HG02943 (cell line): ENCODE data around the gene SUMF2.
"Not testable (repeated sequence)": the region's sequence is repeated elsewhere in the genome, so short reads cannot be mapped to it uniquely, and the experiment has no call there.

Experiments
- ATAC-seq: cut with Tn5 transposase; IDR thresholded peaks from one replicate; pipeline ENCODE4 v1.9.1; 2021; ENCODE audit warnings: mild to moderate bottlenecking, low read depth, moderate library complexity; ENCODE audit not compliant: unreplicated experiment

The SUMF2 gene

DNA sequence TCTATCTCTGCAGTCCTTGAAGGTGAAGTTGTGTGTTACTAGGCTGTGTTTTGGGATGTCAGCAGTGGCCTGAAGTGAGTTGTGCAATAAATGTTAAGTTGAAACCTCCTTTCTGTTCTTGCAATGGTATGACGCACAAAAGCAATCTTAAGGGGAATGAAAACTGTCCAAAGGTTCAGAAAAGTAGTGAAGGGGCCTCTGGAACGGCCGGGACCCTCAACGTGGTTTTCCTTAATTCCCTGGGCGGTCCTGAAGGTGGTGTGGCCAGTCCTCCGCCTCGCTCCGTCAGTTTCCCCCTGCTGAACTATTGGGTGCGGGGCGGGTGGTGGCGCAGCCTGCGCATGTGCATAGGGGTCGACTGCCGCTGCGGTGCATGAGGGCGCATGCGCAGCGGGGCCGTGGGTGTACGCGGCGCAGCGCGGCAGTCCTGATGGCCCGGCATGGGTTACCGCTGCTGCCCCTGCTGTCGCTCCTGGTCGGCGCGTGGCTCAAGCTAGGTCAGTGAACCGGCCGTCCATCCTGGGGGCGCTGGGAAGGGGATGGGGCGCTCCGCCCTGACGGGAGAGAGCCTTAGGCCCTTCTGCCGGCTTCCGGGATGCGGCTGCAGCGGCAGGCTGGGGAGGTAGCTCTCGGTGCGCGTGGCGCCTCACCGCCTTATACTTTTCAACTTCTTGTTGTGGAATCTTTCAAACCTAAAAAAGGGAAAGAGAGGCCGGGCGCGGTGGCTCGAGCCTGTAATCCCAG, at the start of gene SUMF2:
SUMF2 (plus strand) TSS at position 405 of the 744 bp plus-strand sequence; CDS start at position 431, 26 bp downstream.
- ATAC-seq: peak; percentile 86

DNA sequence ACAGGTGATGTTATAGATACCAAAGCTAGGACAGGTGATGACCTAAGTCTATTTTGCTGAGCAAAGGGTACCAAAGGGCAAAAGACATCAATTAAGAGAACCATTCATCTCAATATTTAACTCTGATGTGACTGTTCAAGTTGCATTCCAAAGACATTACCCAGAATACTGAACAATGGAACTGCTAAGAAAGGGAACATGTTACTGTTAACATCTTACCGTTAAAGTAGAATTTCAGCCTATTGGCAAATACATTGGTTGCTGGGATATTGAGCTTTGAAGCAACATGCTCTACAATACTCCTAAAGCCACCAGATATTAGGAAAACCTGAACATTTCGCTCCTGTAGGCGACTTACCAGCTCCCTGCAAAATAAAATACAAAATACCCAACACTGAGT, 47.1 kb upstream of the SUMF2 start:
- not testable (repeated sequence) for ATAC-seq

DNA sequence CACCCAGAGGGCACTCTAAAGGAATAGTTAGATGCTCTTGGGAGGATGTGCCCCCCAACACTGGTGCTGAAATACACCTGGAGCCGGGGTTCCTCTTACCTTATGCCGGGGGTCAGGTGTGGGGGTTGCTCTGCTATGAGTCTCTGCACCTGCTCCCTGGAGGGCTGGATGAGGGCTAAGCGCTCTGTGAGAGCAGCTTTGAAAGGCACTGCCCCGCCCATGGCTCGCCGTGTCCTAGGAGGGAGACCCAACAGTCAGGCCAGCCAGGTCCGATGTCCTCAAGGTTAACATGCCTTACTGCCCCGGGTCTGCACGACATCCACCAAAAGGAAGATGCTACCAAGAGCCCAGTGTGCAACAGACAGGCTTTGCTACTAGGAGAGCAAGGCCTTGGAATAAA, 44.6 kb upstream of the SUMF2 start:
- no peak for ATAC-seq

DNA sequence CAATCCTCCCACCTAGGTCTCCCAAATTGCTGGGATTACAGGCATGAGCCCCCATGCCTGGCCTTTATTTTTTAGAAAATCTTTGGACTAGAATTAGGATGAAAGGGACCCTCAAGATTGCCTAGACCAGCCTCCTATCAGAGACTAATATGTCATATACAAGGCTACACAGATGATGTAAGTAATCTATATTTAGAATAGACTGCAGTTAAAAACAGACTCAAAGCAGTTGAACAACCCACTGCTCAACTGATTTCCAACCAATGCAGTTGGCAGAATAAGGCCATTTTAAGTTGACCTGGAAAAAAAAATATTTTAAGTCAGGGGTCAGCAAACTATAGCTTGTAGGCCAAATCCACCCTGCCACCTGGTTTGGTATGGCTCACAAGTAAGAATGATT, 40.6 kb upstream of the SUMF2 start:
- ATAC-seq: no peak

DNA sequence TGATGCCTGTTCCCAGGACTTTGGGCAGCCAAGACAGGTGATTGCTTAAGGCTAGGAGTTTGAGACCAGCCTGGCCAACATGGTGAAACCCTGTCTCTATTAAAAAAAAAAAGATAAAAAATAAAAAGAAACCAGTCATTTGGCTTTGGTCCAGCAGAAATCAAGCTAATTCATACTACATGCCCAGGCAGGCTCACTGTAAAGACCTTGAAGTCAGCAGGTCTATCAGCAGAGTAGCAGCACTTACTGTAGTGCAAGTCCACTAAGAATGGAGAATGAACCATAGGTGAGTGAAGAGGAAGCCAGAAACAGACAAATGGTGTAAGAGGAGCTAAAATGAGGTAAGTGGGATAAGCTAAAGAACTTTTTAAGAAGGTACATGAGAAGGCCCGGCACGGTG, 37.5 kb upstream of the SUMF2 start:
- no peak for ATAC-seq

DNA sequence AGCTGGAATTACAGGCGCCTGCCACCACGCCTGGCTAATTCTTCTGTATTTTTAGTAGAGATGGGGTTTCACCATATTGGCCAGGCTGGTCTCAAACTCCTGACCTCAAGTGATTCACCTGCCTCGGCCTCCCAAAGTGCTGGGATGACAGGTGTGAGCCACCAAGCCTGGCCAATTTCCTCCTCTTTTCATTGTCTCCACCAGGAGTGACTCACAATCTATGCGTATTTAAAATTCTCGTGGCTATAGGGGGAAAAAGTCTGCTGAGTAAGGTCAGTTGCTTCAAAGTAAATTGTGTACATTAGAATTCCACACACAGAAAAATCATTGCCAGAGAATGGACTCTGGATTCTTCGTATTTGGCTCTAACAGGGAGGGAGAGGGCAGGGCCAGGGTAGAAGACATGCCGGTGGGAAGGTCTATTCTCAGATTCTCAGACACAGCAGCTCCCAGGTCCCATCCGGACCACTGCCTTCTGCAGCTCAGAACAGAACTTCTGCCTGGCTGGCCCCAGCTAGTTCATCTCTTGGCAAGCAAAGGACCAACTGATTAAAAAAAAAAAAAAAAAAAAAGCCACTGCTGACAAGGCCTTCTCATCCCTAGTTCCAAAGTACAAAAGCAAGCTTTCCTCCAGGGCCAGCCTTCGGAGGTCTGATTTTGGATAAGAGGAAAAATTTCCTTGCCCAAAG, 35.0 kb upstream of the SUMF2 start:
- ATAC-seq: no peak

DNA sequence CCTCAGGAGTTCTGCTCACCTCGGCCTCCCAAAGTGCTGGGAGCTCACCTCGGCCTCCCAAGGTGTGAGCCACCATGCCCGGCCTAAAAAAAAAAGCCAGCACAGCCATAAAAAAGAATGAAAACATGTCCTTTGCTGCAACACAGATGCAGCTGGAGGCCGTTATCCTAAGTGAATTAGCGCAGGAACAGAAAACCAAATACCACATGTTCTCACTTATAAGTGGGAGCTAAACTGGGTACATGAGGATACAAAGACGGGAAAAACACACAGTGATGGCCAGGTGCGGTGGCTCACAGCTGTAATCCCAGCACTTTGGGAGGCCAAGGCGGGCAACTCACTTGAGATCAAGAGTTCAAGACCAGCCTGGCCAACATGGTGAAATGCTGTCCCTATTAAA, 33.7 kb upstream of the SUMF2 start:
- no peak for ATAC-seq

DNA sequence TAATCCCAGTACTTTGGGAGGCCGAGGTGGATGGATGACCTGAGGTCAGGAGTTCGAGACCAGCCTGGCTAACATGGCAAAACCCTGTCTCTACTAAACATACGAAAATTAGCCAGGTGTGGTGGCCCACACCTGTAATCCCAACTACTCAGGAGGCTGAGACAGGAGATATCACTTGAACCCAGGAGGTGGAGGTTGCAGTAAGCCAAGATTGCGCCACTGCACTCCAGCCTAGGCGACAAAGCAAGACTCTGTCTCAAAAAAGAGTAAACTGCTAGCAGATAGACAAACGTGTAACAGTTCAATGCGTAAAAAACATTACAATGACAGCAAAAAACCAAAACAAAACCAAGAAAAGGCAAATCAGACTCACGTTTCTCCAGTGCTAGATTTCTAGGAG, 32.5 kb upstream of the SUMF2 start:
- ATAC-seq: not testable (repeated sequence)

DNA sequence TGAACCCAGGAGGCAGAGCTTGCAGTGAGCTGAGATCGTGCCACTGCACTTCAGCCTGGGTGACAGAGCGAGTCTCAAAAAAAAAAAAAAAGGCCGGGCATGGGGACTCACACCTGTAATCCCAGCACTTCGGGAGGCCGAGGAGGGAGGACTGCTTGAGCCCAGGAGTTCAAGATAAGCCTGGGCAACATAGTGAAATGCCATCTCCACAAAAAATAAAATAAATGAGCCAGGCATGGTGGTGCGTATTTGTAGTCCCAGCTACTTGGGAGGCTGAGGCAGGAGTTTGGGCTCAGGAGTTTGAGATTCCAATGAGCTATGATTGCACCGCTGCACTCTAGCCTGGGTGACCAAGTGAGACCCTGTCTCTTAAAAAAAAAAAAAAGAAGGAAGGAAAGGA, 31.5 kb upstream of the SUMF2 start:
- ATAC-seq: not testable (repeated sequence)

DNA sequence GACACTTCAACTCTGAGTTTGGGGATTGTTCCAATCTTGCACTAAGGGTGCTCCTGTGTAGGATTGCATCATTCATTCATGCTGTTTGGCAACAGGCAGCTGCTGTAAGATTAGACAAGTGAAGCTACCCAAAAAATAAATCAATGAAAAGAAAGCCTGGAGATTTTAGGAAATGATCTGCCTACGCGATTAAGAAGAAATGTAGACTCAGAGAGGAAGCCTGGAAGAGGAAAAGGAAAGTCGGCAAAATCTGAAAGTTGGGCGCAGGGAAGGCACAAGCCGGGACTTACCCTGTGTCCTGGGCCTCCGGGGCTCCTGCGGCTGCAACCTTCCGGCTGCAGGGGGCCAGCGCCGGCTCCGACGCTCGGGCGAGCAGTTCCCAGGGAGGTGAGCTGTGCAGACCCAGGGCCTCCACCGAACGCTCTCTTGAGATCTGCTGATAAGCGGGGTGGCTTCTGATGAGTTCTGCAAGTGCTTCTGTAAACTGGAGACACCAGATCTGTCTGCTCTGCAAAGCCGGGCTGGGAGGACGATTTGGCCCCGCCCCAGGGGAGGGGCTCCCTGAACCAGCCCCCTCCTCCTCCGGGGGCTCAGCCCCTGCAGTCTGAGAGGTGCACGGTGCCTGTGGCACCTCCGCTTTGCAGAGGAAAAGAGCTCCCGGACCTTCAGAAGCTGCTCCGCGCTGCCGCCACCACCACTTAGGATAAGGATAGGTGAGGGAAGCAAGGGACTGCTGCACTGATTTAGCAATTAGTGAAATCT, 30.2 kb upstream of the SUMF2 start:
- ATAC-seq: peak; percentile 97

DNA sequence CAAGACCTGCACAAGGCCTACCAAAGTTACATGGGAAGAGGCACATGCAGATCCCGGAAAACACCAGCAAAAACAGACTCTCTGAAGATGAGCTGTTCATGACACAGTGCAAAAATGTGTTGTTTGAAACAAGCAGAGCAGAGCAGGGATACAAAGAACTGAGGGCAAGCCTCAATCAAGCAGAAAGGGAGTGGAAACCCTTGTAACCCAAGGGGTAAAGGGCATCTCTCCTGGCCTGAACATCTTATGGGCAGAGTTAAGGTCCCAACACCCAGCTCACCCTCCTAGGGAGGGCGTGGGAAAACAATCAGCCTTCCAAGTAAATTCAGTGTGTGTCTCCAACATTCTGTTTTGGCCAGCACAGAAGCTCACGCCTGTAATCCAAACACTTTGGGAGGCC, 23.4 kb upstream of the SUMF2 start:
- ATAC-seq: no peak

DNA sequence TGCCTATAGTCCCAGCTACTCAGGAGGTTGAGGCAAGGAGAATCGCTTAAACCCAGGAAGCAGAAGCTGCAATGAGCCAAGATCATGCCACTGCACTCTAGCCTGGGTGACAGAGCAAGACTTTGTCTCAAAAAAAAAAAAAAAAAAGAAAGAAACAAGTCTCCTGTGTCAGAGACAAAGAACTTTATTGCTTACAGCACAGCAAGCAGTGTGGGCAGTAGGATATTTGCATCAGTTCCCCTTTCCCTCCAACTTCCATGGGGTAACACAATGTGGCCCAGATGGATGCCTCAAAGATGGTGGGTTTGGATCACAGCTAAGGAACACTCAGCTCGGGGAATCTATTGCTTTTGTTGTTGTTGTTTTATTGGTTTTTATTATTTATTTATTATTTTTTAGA, 18.3 kb upstream of the SUMF2 start:
- ATAC-seq: not testable (repeated sequence)

DNA sequence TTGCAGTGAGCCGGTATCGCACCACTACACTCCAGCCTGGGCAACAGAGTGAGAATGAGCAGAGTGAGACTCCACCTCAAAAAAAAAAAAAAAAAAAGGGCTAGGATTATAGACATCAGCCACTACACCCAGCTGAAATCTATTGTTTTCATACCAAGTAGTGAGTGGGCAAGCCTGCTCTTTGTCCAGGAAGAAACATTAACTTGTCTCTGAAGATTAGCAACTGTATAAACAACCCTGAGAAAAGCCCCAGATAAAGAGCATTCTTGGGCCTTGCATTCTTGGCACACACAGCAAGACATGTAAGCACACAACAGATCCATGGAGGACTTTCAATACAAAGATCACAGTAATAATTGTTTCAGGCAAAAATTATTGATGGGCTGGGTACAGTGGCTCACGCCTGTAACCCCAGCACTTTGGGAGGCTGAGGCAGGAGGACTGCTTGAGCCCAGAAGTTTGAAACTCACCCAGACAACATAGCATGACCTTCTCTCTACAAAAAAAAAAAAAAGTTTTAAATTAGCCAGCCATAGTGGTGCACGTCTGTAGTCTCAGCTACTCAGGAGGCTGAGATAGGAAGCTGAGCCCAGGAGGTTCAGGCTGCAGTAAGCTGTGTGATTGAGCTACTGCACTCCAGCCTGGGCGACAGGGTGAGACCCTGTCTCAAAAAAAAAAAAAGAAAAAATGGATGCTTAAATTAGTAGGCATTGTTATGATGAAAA, 17.2 kb upstream of the SUMF2 start:
- no peak for ATAC-seq

DNA sequence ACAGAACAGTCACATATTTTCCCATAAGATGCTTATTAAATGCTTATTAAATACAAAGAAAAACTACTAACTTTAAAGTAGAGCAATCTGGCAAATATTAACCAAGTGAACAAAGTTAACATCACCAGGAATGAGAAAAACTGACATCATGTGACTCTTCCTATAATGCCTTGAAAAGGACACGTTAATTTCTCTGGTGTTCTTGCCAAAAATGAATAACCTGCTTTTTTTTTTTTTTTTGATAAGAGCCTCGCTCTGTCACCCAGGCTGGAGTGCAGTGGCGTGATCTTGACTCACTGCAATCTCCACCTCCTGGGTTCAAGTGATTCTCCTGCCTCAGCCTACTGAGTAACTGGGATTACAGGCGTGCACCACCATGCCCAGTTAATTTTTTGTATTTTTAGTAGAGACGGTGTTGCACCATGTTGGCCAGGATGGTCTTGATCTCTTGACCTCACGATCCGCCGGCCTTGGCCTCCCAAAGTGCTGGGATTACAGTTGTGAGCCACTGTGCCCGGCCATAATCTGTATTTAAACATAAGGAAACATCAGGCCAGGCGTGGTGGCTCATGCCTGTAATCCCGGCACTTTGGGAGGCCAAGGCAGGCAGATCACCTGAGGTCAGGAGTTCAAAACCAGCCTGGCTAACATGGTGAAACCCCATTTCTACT, 16.5 kb upstream of the SUMF2 start:
- ATAC-seq: not testable (repeated sequence)

DNA sequence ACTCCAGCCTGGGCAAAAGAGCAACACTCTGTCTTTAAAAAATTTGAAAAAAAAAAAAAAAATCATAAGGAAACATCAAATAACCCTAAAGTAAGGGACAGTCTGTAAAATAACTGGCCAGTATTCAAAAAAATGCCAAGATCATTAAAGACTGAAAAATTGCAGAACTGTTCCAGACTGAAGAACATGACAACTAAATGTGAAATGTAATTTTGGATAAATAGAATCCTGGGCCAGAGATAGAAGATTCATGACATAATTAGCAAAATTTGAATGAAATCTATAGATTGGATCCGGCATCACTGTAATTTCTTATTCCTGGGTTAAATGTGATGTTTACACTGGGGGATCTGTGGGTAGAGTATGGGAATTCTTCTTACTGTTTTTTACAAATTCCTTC, 15.8 kb upstream of the SUMF2 start:
- no peak for ATAC-seq

DNA sequence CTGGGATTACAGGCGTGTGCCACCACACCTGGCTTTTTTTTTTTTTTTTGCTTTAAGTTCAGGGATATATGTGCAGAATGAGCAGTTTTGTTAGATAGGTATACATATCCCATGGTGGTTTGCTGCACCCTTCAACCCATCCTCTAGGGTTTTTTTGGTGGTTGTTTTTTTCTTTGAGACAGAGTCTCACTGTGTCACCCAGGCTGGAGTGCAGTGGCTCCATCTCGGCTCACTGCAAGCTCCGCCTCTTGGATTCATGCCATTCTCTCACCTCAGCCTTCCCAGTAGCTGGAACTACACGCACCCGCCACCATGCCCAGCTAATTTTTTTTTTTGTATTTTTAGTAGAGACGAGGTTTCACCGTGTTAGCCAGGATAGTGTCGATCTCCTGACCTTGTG, 15.3 kb upstream of the SUMF2 start:
- not testable (repeated sequence) for ATAC-seq

DNA sequence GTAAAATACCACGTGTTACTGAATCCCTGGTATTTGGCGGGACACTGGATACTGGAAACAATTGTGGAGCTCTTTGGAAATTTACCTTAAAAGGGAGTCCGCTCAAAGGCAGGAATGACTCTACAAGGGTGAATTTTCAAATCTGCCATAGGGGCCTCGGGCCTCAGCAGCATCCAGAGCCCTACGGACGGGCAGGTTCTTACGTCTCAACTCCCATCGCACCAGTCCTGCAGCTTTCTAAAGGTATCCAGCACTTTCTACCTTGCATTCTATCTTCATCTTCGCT, 13.1 kb upstream of the SUMF2 start:
- no peak for ATAC-seq

DNA sequence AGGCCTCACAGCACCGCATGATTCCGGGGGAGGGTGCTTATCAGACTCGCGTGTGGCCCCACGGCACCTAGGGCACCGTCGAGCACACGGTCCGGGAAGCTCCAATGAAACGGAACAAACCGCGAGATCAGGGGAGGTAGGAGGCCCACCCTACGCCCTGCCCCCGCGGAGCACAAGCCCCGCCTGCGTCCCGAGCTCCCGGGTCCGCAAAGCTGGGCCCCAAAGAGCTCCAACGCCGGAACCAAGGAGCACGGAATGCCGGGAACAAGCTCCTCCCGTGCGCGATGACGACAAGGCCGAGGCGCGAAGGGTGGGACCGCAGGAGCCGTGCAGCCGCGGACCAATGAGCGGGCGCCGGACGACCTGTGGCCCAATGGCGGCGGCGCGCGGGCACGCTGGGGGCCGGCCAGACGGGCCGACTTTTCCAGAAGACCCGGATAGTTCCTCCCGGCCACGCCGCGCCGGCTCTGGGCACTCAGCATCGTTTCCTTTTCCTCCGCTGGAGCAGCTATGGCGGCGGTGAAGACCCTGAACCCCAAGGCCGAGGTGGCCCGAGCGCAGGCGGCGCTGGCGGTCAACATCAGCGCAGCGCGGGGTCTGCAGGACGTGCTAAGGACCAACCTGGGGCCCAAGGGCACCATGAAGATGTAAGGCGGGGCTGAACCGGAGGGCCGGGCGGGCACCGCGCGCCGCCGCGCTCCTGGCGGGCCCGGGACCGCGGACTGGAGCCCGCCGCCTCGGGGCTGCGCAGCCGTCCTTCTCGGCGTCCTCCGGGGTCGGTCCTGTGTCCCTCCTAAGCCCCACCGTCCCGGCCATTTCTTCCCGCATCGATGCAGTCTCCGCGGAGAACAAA, 12.5 kb upstream of the SUMF2 start, which contains the start of the genes CCT6A and PSPH:
CCT6A (plus strand) TSS at position 427 of the 853 bp plus-strand sequence; CDS start at position 511, 84 bp downstream.
PSPH (minus strand) TSS at position 106 of the 853 bp plus-strand sequence. CDS start 30,232 bp downstream, outside the sequence.
- peak; percentile 95 for ATAC-seq

DNA sequence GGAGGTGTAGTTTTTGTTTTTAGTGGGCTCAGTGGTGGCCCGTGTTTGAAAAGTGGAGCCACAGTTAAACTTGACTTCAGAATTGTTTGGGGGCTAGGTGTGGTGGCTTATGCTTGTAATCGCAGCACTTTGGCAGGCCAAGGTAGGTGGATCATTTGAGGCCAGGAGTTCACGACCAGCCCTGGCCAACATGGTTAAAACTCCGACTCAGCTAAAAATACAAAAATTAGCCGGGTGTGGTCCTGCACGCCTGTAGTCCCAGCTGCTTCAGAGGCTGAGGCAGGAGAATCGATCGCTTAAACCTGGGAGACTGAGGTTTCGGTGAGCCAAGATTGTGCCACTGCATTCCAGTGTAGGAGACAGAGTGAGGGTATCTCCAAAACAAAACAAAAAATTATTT, 10.7 kb upstream of the SUMF2 start:
- no peak for ATAC-seq
